Measurements from ENCODE around the gene C4orf50. TPM values are rescaled to one million over a fixed set of nuclear protein-coding genes. Genes with fewer than 3 reads are reported as not detected.

C4orf50 gene
- total RNA-seq: under 1 TPM in 1 of 2 donors, not detected in 1; 0.13 TPM

DNA sequence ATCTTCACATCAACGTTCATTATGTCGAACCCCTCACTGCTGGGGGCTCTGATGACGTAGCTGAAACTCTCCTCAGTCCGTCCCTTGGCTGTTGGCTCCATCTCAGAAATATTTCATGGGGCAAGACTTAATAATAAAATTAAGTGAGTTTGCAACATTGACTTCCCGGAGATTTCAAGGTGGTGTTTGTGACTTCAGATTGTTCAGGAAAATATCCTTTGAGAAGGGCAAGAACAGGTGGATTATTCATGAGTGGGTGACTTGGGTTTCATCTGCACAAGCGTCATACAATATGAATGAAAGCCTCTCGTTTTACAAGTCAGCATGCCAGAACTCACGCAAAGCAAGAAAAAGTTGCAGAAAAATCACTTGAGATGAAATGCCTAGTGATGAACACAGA lies at the start of gene C4orf50:
Gene C4orf50 (minus strand): TSS at position 101 of the 400 bp plus-strand sequence.
- no peak within 1 kb of the TSS for H3K27ac ChIP-seq
- no peak for DNase-seq
- TF ChIP-seq, protein P1, sequence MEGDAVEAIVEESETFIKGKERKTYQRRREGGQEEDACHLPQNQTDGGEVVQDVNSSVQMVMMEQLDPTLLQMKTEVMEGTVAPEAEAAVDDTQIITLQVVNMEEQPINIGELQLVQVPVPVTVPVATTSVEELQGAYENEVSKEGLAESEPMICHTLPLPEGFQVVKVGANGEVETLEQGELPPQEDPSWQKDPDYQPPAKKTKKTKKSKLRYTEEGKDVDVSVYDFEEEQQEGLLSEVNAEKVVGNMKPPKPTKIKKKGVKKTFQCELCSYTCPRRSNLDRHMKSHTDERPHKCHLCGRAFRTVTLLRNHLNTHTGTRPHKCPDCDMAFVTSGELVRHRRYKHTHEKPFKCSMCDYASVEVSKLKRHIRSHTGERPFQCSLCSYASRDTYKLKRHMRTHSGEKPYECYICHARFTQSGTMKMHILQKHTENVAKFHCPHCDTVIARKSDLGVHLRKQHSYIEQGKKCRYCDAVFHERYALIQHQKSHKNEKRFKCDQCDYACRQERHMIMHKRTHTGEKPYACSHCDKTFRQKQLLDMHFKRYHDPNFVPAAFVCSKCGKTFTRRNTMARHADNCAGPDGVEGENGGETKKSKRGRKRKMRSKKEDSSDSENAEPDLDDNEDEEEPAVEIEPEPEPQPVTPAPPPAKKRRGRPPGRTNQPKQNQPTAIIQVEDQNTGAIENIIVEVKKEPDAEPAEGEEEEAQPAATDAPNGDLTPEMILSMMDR (IDR thresholded peaks at IDR 0.05): no peak
- H3K4me1 ChIP-seq: no peaks in the 10 kb centered on the region
- H3K9me3 ChIP-seq: no peaks in the 10 kb centered on the region
- H3K36me3 ChIP-seq: no peaks in the 10 kb centered on the region
- H3K4me3 ChIP-seq: no peak within 1 kb of the TSS
- no peak within 1 kb of the TSS for H3K9ac ChIP-seq (ENCODE audit: low read depth in 2 of 2, low read length in 2 of 2)
- no peaks in the 10 kb centered on the region for H3K27me3 ChIP-seq
- intact Hi-C loops (cut with DNase I): no loop called here

DNA sequence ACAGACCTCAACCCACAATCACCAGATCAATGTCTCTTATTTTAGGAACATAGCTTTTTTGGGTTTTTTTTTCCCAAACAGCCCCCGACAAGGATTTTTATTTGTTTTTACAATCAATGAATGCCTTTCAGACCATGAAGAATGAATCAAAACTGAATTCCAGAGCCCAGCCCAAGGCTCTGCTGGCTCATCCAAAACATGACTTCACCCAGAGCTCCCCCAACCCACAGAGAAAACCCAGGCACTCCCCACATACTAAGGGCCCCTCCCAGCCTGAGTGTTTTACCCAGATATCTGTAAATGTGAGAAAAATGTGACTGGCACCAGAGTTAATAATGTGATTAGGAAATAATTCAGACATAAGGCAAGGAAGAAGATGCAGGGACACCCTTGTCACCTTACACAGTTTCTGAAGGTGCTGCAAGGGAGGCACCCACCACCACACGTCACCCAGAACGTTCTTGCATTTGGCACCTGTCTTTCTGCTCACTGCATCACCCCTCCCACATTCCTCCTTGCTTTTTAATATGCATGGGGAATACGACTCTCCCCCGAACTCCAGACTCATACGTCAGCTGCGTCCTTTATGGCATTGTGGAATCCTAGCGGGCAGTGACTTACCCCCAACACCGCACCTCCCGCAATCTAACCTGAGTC lies 47.8 kb upstream of the C4orf50 start:
- no peaks in the 10 kb centered on the region for H3K27me3 ChIP-seq
- TF ChIP-seq, protein P1 (IDR thresholded peaks at IDR 0.05): no peak
- no peak overlapping the region for H3K9ac ChIP-seq (ENCODE audit: low read depth in 2 of 2, low read length in 2 of 2)
- no peak overlapping the region for H3K27ac ChIP-seq
- no peak for DNase-seq
- no peaks in the 10 kb centered on the region for H3K4me1 ChIP-seq
- no peaks in the 10 kb centered on the region for H3K36me3 ChIP-seq
- H3K4me3 ChIP-seq: no peak overlapping the region
- intact Hi-C loops (cut with DNase I): no loop called here
- no peaks in the 10 kb centered on the region for H3K9me3 ChIP-seq

DNA sequence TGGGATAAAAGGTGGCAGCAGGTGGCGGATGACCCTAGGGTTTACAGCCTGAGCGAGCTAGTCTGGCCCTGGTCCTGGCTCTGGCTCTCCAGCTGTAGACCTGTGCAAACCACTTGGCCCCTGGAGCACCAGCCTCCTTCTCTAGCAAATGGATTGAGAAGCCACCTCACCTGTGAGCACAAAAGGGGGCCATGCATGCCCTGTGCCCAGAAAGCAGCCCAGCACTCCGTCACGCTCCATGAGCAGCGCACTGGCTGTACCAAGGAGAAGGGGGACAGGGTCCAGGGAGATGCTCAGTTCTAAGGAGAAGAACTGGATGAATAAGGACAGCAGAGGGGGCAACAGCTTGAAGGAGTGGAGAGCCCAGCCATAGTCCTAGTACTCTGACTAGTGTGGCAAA lies 46.9 kb upstream of the C4orf50 start:
- Histone ChIP-seq H3K9me3 (no peaks in the 10 kb centered on the region), H3K4me3 (no peak overlapping the region), H3K36me3 (no peaks in the 10 kb centered on the region), H3K27ac (no peak overlapping the region), H3K4me1 (no peaks in the 10 kb centered on the region), H3K9ac (ENCODE audit: low read depth in 2 of 2, low read length in 2 of 2) (no peak overlapping the region), H3K27me3 (no peaks in the 10 kb centered on the region)
- TF ChIP-seq, protein P1 (IDR thresholded peaks at IDR 0.05): no peak
- intact Hi-C loops (cut with DNase I): no loop called here
- DNase-seq: no peak

DNA sequence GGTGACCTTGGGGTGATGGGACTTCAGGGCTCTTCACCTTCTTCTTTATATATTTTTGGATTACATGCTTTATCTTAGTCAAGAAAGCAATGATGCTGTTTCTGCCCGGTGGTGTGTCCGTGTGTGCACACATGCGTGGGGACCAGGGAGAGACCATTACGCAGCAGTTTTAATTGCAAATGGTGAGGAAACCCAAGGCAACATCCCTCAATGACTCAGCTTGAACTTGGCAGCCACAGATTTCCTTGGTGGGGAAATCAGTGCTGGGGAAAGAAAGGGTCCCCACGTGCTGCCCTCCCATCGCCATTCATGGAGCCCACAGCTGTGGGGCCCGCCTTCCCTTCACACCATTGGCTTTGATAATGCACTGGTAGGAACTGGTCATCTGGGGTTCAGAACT lies 46.2 kb upstream of the C4orf50 start:
- no peak overlapping the region for H3K27ac ChIP-seq
- no peaks in the 10 kb centered on the region for H3K27me3 ChIP-seq
- intact Hi-C loops (cut with DNase I): no loop called here
- TF ChIP-seq, protein P1 (IDR thresholded peaks at IDR 0.05): no peak
- H3K36me3 ChIP-seq: no peaks in the 10 kb centered on the region
- no peaks in the 10 kb centered on the region for H3K4me1 ChIP-seq
- DNase-seq: no peak
- H3K9me3 ChIP-seq: no peaks in the 10 kb centered on the region
- no peak overlapping the region for H3K4me3 ChIP-seq
- no peak overlapping the region for H3K9ac ChIP-seq (ENCODE audit: low read depth in 2 of 2, low read length in 2 of 2)

DNA sequence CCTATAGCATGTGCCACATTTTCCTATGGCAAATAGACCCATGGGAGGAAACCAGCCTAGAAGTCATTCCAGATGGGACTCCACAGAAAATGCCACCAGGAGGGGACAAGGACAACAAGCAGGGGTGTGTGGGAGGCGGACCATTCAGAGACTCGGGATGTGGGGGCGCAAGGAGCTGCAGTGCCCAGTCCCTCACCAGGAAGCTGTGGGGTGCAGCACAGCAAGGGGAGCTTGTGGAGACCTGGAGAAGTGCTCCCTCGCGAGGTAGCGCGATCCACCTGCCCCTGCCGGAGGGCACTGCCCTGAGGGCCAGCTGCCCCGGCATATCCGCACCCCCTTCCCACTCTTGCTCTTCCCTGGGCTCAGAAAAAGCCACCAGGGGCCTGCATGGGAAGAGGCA lies 45.5 kb upstream of the C4orf50 start:
- H3K27me3 ChIP-seq: no peaks in the 10 kb centered on the region
- TF ChIP-seq, protein P1 (IDR thresholded peaks at IDR 0.05): no peak
- H3K9me3 ChIP-seq: no peaks in the 10 kb centered on the region
- H3K9ac ChIP-seq (ENCODE audit: low read depth in 2 of 2, low read length in 2 of 2): no peak overlapping the region
- no peak overlapping the region for H3K4me3 ChIP-seq
- no peaks in the 10 kb centered on the region for H3K36me3 ChIP-seq
- intact Hi-C loops (cut with DNase I): no loop called here
- H3K4me1 ChIP-seq: no peaks in the 10 kb centered on the region
- no peak overlapping the region for H3K27ac ChIP-seq
- DNase-seq: no peak

All from colonic mucosa (tissue), 4 donors.